Breast epithelium (tissue), 4 donors: ENCODE measurements around the gene HDAC9. TPM values are rescaled to one million over a fixed set of nuclear protein-coding genes. Genes with fewer than 3 reads are reported as not detected.

ENCODE experiments used
- DNase-seq, 2 donors: peaks; one replicate each; pipeline ENCODE4 v3.0.0-alpha.2; 2019; ENCODE audit warnings: low spot score in 2 of 2
- H3K27ac ChIP-seq, 2 donors: fragments of 200-600 bp; sonication (generic) in 1 of 2; one replicate each; pipeline ENCODE4 v1.5.1; 2016 to 2019; ENCODE audit warnings: mild to moderate bottlenecking in 1 of 2
- H3K27me3 ChIP-seq, 2 donors: fragments of 200-600 bp; sonication (generic) in 1 of 2; one replicate each; pipeline versions ENCODE4 v1.5.1 to v1.6.0; 2017 to 2019; ENCODE audit warnings: control low read depth in 1 of 2, mild to moderate bottlenecking in 1 of 2
- H3K36me3 ChIP-seq: fragments of 200-600 bp; one replicate; pipeline ENCODE4 v1.5.1; 2019
- H3K4me1 ChIP-seq, 2 donors: fragments of 200-600 bp; sonication (generic); one replicate each; pipeline ENCODE4 v1.5.1; 2016 to 2019; ENCODE audit warnings: control low read depth in 1 of 2
- H3K4me3 ChIP-seq, 3 donors: fragments of 200-600 bp; sonication (generic); 1 replicate in 2 of 3; 2 replicates in 1 of 3; pipeline ENCODE4 v1.5.1; 2016 to 2019; ENCODE audit warnings: mild to moderate bottlenecking in 3 of 3, moderate library complexity in 2 of 3
- H3K9me3 ChIP-seq, 2 donors: fragments of 200-600 bp; sonication (generic) in 1 of 2; one replicate each; pipeline ENCODE4 v1.5.1; 2016 to 2019; ENCODE audit warnings: control low read depth in 1 of 2
- CTCF ChIP-seq, 3 donors: fragments of 450-650 bp; IDR thresholded peaks; one replicate each; pipeline ENCODE4 v1.5.1; 2016 to 2017; ENCODE audit warnings: antibody characterized with exemption in 3 of 3, mild to moderate bottlenecking in 3 of 3, moderate library complexity in 3 of 3
- POLR2A ChIP-seq: fragments of 450-650 bp; IDR thresholded peaks from one replicate; pipeline ENCODE4 v1.6.1; 2016; ENCODE audit warnings: antibody characterized with exemption, mild to moderate bottlenecking, moderate library complexity
- POLR2AphosphoS5 ChIP-seq, 3 donors: sonication (generic); formaldehyde crosslinking; IDR thresholded peaks; one replicate each; pipeline ENCODE4 v1.6.1; 2017; ENCODE audit warnings: antibody characterized with exemption in 3 of 3
- intact Hi-C: fragments of 100-400 bp; cut with DNase I; formaldehyde crosslinking; loops from one replicate; pipeline ENCODE4 v1.15.1; 2023; ENCODE audit warnings: low total_unique reads
- total RNA-seq, 3 donors: library from RNA; depleted of rRNA; stranded (reverse); fragments of >200 nt; gene quantifications; one replicate each; pipeline ENCODE4 v1.1.0, GENCODE V29; 2016

Gene HDAC9
- total RNA-seq, 3 donors from 2014 or later: 7.2 to 27.5 (median 7.3) TPM

GRCh38 chr7:18671176-18671575, 175.6 kb downstream of the HDAC9 start:
- TF ChIP-seq CTCF (IDR thresholded peaks at IDR 0.05) (no peak), POLR2AphosphoS5 (IDR thresholded peaks at IDR 0.05) (no peak)
- DNase-seq: no peak
- Histone ChIP-seq H3K4me3 (no peak overlapping the region), H3K4me1 (no peaks in the 10 kb centered on the region), H3K27ac (no peak overlapping the region), H3K27me3 (no peaks in the 10 kb centered on the region), H3K36me3 (no peaks in the 10 kb centered on the region), H3K9me3 (no peaks in the 10 kb centered on the region)
- intact Hi-C loops: no loop called here

GRCh38 chr7:18675579-18675978, 180.0 kb downstream of the HDAC9 start:
- Histone ChIP-seq H3K4me3 (no peak overlapping the region), H3K36me3 (no peaks in the 10 kb centered on the region), H3K9me3 (no peaks in the 10 kb centered on the region), H3K27me3 (no peaks in the 10 kb centered on the region), H3K27ac (no peak overlapping the region), H3K4me1 (no peaks in the 10 kb centered on the region)
- no peak for DNase-seq
- intact Hi-C loops: no loop called here
- TF ChIP-seq CTCF (IDR thresholded peaks at IDR 0.05) (no peak), POLR2A (no peak), POLR2AphosphoS5 (IDR thresholded peaks at IDR 0.05) (no peak)

GRCh38 chr7:18679261-18679660, 183.7 kb downstream of the HDAC9 start:
- Histone ChIP-seq H3K27me3 (no peaks in the 10 kb centered on the region), H3K36me3 (no peaks in the 10 kb centered on the region), H3K27ac (no peak overlapping the region), H3K4me3 (no peak overlapping the region), H3K4me1 (no peaks in the 10 kb centered on the region), H3K9me3 (no peaks in the 10 kb centered on the region)
- TF ChIP-seq CTCF (IDR thresholded peaks at IDR 0.05) (no peak), POLR2AphosphoS5 (IDR thresholded peaks at IDR 0.05) (no peak), POLR2A (no peak)
- intact Hi-C loops: no loop called here
- DNase-seq: no peak

- Histone ChIP-seq H3K9me3 (no peaks in the 10 kb centered on the region), H3K36me3 (no peaks in the 10 kb centered on the region), H3K4me3 (no peak overlapping the region), H3K27ac (no peak overlapping the region), H3K4me1 (no peaks in the 10 kb centered on the region), H3K27me3 (no peaks in the 10 kb centered on the region)
- no peak for TF ChIP-seq POLR2A
- TF ChIP-seq POLR2AphosphoS5 (IDR thresholded peaks at IDR 0.05): no peak
- TF ChIP-seq CTCF (IDR thresholded peaks at IDR 0.05): no peak
- intact Hi-C loops: no loop called here
- DNase-seq: no peak
These were observed 185.0 kb downstream of the HDAC9 start for GRCh38 chr7:18680576-18680975.

GRCh38 chr7:18684916-18685315, 189.4 kb downstream of the HDAC9 start:
- H3K4me3 ChIP-seq: no peak overlapping the region
- no peaks in the 10 kb centered on the region for H3K36me3 ChIP-seq
- no peak for DNase-seq
- H3K27ac ChIP-seq: no peak overlapping the region
- TF ChIP-seq POLR2AphosphoS5 (IDR thresholded peaks at IDR 0.05): no peak
- no peak for TF ChIP-seq CTCF (IDR thresholded peaks at IDR 0.05)
- no peak for TF ChIP-seq POLR2A
- H3K27me3 ChIP-seq: no peaks in the 10 kb centered on the region
- no peaks in the 10 kb centered on the region for H3K4me1 ChIP-seq
- intact Hi-C loops: no loop called here
- no peaks in the 10 kb centered on the region for H3K9me3 ChIP-seq
